HEK293 (cell line): ENCODE results near the gene MTHFS.

Experiments
- CTCF ChIA-PET: fragments of 350-600 bp; formaldehyde crosslinking; extraction: SDS; loops from one replicate; lab custom pipeline; 2021; ENCODE audit warnings: antibody characterized with exemption; lab: Yijun Ruan, JAX
- POLR2A ChIA-PET: fragments of 300-600 bp; formaldehyde crosslinking; extraction: SDS; loops from one replicate; lab custom pipeline; 2020; ENCODE audit warnings: antibody characterized with exemption, inconsistent platforms; lab: Yijun Ruan, JAX
- H3K27ac ChIP-seq: fragments of 200-500 bp; sonication (Bioruptor generic); 2 replicates; pipeline ENCODE4 v1.5.1; 2014; ENCODE audit warnings: low read depth, low read length, control low read depth, inconsistent platforms; ENCODE audit errors: extremely low read depth
- H3K36me3 ChIP-seq, 2 experiments: fragments of 200-500 bp in 1 of 2; sonication (Bioruptor generic) in 1 of 2; 1 replicate in 1 of 2; 2 replicates in 1 of 2; pipeline ENCODE4 v1.5.1; 2014 to 2017; ENCODE audit warnings: inconsistent platforms in 2 of 2, low read length in 2 of 2; ENCODE audit not compliant: control insufficient read depth in 2 of 2, insufficient read depth in 1 of 2
- H3K4me1 ChIP-seq: fragments of 200-500 bp; sonication (Bioruptor generic); 2 replicates; pipeline ENCODE4 v1.5.1; 2014; ENCODE audit warnings: mild to moderate bottlenecking, low read length, inconsistent platforms; ENCODE audit not compliant: control insufficient read depth, insufficient read depth
- H3K4me3 ChIP-seq: 2 replicates; pipeline ENCODE4 v1.5.1; 2011; ENCODE audit warnings: low read depth, mild to moderate bottlenecking, control low read depth, low read length, moderate library complexity
- H3K9me3 ChIP-seq: fragments of 200-500 bp; sonication (Bioruptor generic); 2 replicates; pipeline ENCODE4 v1.5.1; 2014; ENCODE audit warnings: low read depth, low read length, inconsistent platforms; ENCODE audit not compliant: control insufficient read depth, insufficient read depth
- BCL11A ChIP-seq: fragments of 450-650 bp; formaldehyde crosslinking; IDR thresholded peaks from 2 replicates; pipeline ENCODE4 v1.5.1; 2016; ENCODE audit warnings: low read depth, missing biosample characterization, missing genetic modification characterization
- GLI2 ChIP-seq: fragments of 450-650 bp; formaldehyde crosslinking; IDR thresholded peaks from 2 replicates; pipeline ENCODE4; 2017; ENCODE audit warnings: missing biosample characterization, missing genetic modification characterization, low read depth, borderline replicate concordance
- GLIS1 ChIP-seq: fragments of 450-650 bp; formaldehyde crosslinking; IDR thresholded peaks from 2 replicates; pipeline ENCODE4 v1.5.1; 2016; ENCODE audit warnings: missing biosample characterization, missing genetic modification characterization
- HOXA7 ChIP-seq: sonication (generic); formaldehyde crosslinking; IDR thresholded peaks from 2 replicates; pipeline ENCODE4 v1.8.1; 2022; ENCODE audit warnings: missing genetic modification reagents, borderline replicate concordance
- MEIS1 ChIP-seq: sonication (generic); formaldehyde crosslinking; IDR thresholded peaks from 2 replicates; pipeline ENCODE4 v1.8.1; 2022; ENCODE audit warnings: missing genetic modification reagents, mild to moderate bottlenecking, borderline replicate concordance
- MZF1 ChIP-seq: fragments of 450-650 bp; formaldehyde crosslinking; IDR thresholded peaks from 2 replicates; pipeline ENCODE4 v1.5.1; 2017; ENCODE audit warnings: missing biosample characterization, missing genetic modification characterization, borderline replicate concordance
- PATZ1 ChIP-seq: fragments of 450-650 bp; formaldehyde crosslinking; IDR thresholded peaks from 2 replicates; pipeline ENCODE4 v1.5.1; 2016; ENCODE audit warnings: missing biosample characterization, missing genetic modification characterization
- PRDM1 ChIP-seq: fragments of 450-650 bp; formaldehyde crosslinking; IDR thresholded peaks from 2 replicates; pipeline ENCODE4; 2016; ENCODE audit warnings: missing biosample characterization, missing genetic modification characterization
- REST ChIP-seq: fragments of 450-650 bp; formaldehyde crosslinking; IDR thresholded peaks from 2 replicates; pipeline ENCODE4 v1.5.1; 2016; ENCODE audit warnings: missing biosample characterization, missing genetic modification characterization
- SETDB1 ChIP-seq: IDR thresholded peaks from one replicate; pipeline ENCODE4 v1.6.1; 2017; ENCODE audit warnings: mild to moderate bottlenecking, low read length, moderate library complexity, mixed read lengths; ENCODE audit not compliant: insufficient read length
- TRIM28 ChIP-seq: IDR thresholded peaks from 2 replicates; pipeline ENCODE4 v1.6.1; 2011; ENCODE audit warnings: low read length, control low read depth, borderline replicate concordance
- ZBTB20 ChIP-seq: fragments of 450-650 bp; formaldehyde crosslinking; IDR thresholded peaks from 2 replicates; pipeline ENCODE4 v1.5.1; 2016; ENCODE audit warnings: missing biosample characterization, missing genetic modification characterization
- ZNF157 ChIP-seq: fragments of 450-650 bp; formaldehyde crosslinking; IDR thresholded peaks from 2 replicates; pipeline ENCODE4 v1.5.1; 2016; ENCODE audit warnings: missing biosample characterization, missing genetic modification characterization
- ZNF211 ChIP-seq: fragments of 450-650 bp; formaldehyde crosslinking; IDR thresholded peaks from 2 replicates; pipeline ENCODE4 v1.5.1; 2016; ENCODE audit warnings: low read depth, missing biosample characterization, missing genetic modification characterization
- ZNF341 ChIP-seq: fragments of 450-650 bp; formaldehyde crosslinking; IDR thresholded peaks from 2 replicates; pipeline ENCODE4; 2016; ENCODE audit warnings: low read depth, missing biosample characterization, missing genetic modification characterization
- ZNF426 ChIP-seq: fragments of 450-650 bp; formaldehyde crosslinking; IDR thresholded peaks from 2 replicates; pipeline ENCODE4 v1.5.1; 2017; ENCODE audit warnings: missing biosample characterization, missing genetic modification characterization, mild to moderate bottlenecking, inconsistent platforms, moderate library complexity
- ZNF558 ChIP-seq: fragments of 450-650 bp; formaldehyde crosslinking; IDR thresholded peaks from 2 replicates; pipeline ENCODE4 v1.5.1; 2016; ENCODE audit warnings: missing biosample characterization, missing genetic modification characterization
- ZNF791 ChIP-seq: fragments of 450-650 bp; formaldehyde crosslinking; IDR thresholded peaks from 2 replicates; pipeline ENCODE4 v1.5.1; 2016; ENCODE audit warnings: missing biosample characterization, missing genetic modification characterization
- ZSCAN16 ChIP-seq: fragments of 450-650 bp; formaldehyde crosslinking; IDR thresholded peaks from 2 replicates; pipeline ENCODE4 v1.5.1; 2016; ENCODE audit warnings: missing biosample characterization, missing genetic modification characterization

Gene MTHFS

GRCh38 chr15:79875213-79875612 is 21.6 kb downstream of the MTHFS start:
- TF ChIP-seq TRIM28 (peak; percentile 77; the same call in 1 of the 2 replicates), ZNF211 (tag by site-specific recombination) (no peak), HOXA7 (no peak), MZF1 (tag by site-specific recombination) (no peak), GLIS1 (tag by site-specific recombination) (no peak), ZNF426 (tag by site-specific recombination) (no peak), MEIS1 (CRISPR knock-in tag) (no peak), PATZ1 (tag by site-specific recombination) (no peak), BCL11A (no peak), PRDM1 (tag by site-specific recombination) (no peak), SETDB1 (peak; percentile 92), REST (tag by site-specific recombination) (no peak), ZNF791 (tag by site-specific recombination) (no peak), ZBTB20 (tag by site-specific recombination) (no peak), ZNF157 (peak; percentile 35; the same call in 1 of the 2 replicates), GLI2 (tag by site-specific recombination) (no peak), ZNF558 (tag by site-specific recombination) (0 out of 2 replicates have a peak, but pooled peaks have one; percentile 21)
- Histone ChIP-seq H3K4me3 (no peak overlapping the region), H3K9me3 (no peaks in the 10 kb centered on the region; the same call in none of the 2 replicates), H3K27ac (no peak overlapping the region), H3K36me3 (peaks cover 28 to 40% of the 10 kb centered on the region in 2 experiments), H3K4me1 (no peaks in the 10 kb centered on the region)
- ChIA-PET POLR2A (no interaction called here), CTCF (interaction anchor here (0.7 kb wide), 1 partner anchor 41 kb away, joined by 3 read pairs; no protein-coding TSS in a partner anchor)

GRCh38 chr15:79874242-79874641 is 22.6 kb downstream of the MTHFS start:
- Histone ChIP-seq H3K27ac (no peak overlapping the region), H3K36me3 (peaks cover 19 to 33% of the 10 kb centered on the region in 2 experiments), H3K4me3 (no peak overlapping the region), H3K4me1 (no peaks in the 10 kb centered on the region), H3K9me3 (no peaks in the 10 kb centered on the region; the same call in none of the 2 replicates)
- CTCF ChIA-PET = interaction anchor here (0.6 to 1.8 kb wide), 5 partner anchors 12 to 534 kb away, joined by 3 to 8 read pairs (median 3); no protein-coding TSS in a partner anchor
- no peak for TF ChIP-seq GLIS1 (tag by site-specific recombination)
- TF ChIP-seq ZNF341 (tag by site-specific recombination) = no peak
- TF ChIP-seq ZSCAN16 (tag by site-specific recombination) = no peak
- POLR2A ChIA-PET = interaction anchor here (1.8 kb wide), 1 partner anchor 49 kb away, joined by 6 read pairs; no protein-coding TSS in a partner anchor
